Suprapubic skin (tissue), 4 donors: Measurements from ENCODE around the gene PTF1A. TPM values are rescaled to one million over a fixed set of nuclear protein-coding genes. Genes with fewer than 3 reads are reported as not detected.

Experiments
- DNase-seq, 2 donors: peaks; one replicate each; pipeline ENCODE4 v3.0.0-alpha.2; 2019; ENCODE audit warnings: low spot score in 2 of 2
- H3K27ac ChIP-seq: fragments of 200-600 bp; sonication (generic); one replicate; pipeline ENCODE4 v1.5.1; 2019
- H3K27me3 ChIP-seq: fragments of 200-600 bp; sonication (generic); one replicate; pipeline ENCODE4 v1.5.1; 2019
- H3K36me3 ChIP-seq: fragments of 200-600 bp; sonication (generic); one replicate; pipeline ENCODE4 v1.5.1; 2019
- H3K4me1 ChIP-seq: fragments of 200-600 bp; sonication (generic); one replicate; pipeline ENCODE4 v1.5.1; 2019
- H3K4me3 ChIP-seq: fragments of 200-600 bp; sonication (generic); one replicate; pipeline ENCODE4 v1.5.1; 2019; ENCODE audit warnings: mild to moderate bottlenecking
- H3K9me3 ChIP-seq: fragments of 200-600 bp; sonication (generic); one replicate; pipeline ENCODE4 v1.5.1; 2019
- CTCF ChIP-seq, 2 donors: fragments of 200-600 bp in 1 of 2; fragments of 450-650 bp in 1 of 2; sonication (generic) in 1 of 2; IDR thresholded peaks; one replicate each; pipeline ENCODE4 v1.5.1; 2016 to 2019; ENCODE audit warnings: antibody characterized with exemption in 2 of 2, mild to moderate bottlenecking in 1 of 2, moderate library complexity in 1 of 2
- EP300 ChIP-seq: sonication (generic); formaldehyde crosslinking; IDR thresholded peaks from one replicate; pipeline ENCODE4 v1.6.1; 2017; ENCODE audit warnings: antibody characterized with exemption
- POLR2A ChIP-seq, 2 donors: fragments of 450-650 bp; IDR thresholded peaks; one replicate each; pipeline ENCODE4 v1.6.1; 2017; ENCODE audit warnings: antibody characterized with exemption in 2 of 2, mild to moderate bottlenecking in 2 of 2, moderate library complexity in 2 of 2
- POLR2AphosphoS5 ChIP-seq, 3 donors: sonication (generic); formaldehyde crosslinking; IDR thresholded peaks; one replicate each; pipeline ENCODE4 v1.6.1; 2017; ENCODE audit warnings: antibody characterized with exemption in 3 of 3
- WGBS: methylation state at CpG from one replicate; pipeline ENCODE4 v1.1.5; 2018; 5-methylcytosine and 5-hydroxymethylcytosine counted together
- total RNA-seq, 4 donors: library from RNA; depleted of rRNA; stranded (reverse); fragments of >200 nt; gene quantifications; one replicate each; pipeline ENCODE4 v1.1.0, GENCODE V29; 2016

Gene PTF1A
- total RNA-seq, 4 donors from 2014 or later, result not detected

- DNase-seq, result no peak
- 4% methylated on average over 50 of the region's 82 CpGs for WGBS
- H3K9me3 ChIP-seq, result no peaks in the 10 kb centered on the region
- H3K27me3 ChIP-seq, result peaks cover 87% of the 10 kb centered on the region
- no peak overlapping the region for H3K4me3 ChIP-seq
- no peak overlapping the region for H3K27ac ChIP-seq
- TF ChIP-seq POLR2AphosphoS5 (IDR thresholded peaks at IDR 0.05) (no peak), EP300 (no peak), POLR2A (IDR thresholded peaks at IDR 0.05) (no peak), CTCF (IDR thresholded peaks at IDR 0.05) (no peak)
- peaks cover 16% of the 10 kb centered on the region for H3K4me1 ChIP-seq
- no peaks in the 10 kb centered on the region for H3K36me3 ChIP-seq
Observed at GRCh38 chr10:23173214-23174073, 18.7 kb upstream of the PTF1A start.

GRCh38 chr10:23174074-23174976 lies 17.8 kb upstream of the PTF1A start:
- no peaks in the 10 kb centered on the region for H3K36me3 ChIP-seq
- H3K4me3 ChIP-seq, result no peak overlapping the region
- no peak for DNase-seq
- peaks cover 16% of the 10 kb centered on the region for H3K4me1 ChIP-seq
- WGBS, result 8% methylated on average over 26 of the region's 88 CpGs
- H3K27me3 ChIP-seq, result peaks cover 96% of the 10 kb centered on the region
- no peaks in the 10 kb centered on the region for H3K9me3 ChIP-seq
- no peak overlapping the region for H3K27ac ChIP-seq
- TF ChIP-seq EP300, result no peak
- TF ChIP-seq POLR2A (IDR thresholded peaks at IDR 0.05), result no peak
- TF ChIP-seq POLR2AphosphoS5 (IDR thresholded peaks at IDR 0.05), result no peak
- TF ChIP-seq CTCF (IDR thresholded peaks at IDR 0.05), result no peak

GRCh38 chr10:23174977-23175512 lies 17.1 kb upstream of the PTF1A start:
- no peak overlapping the region for H3K4me3 ChIP-seq

GRCh38 chr10:23186178-23186577 lies 5.9 kb upstream of the PTF1A start:
- no peaks in the 10 kb centered on the region for H3K4me1 ChIP-seq
- WGBS, result 63% methylated on average over 7 of the region's 7 CpGs
- DNase-seq, result no peak
- no peak overlapping the region for H3K27ac ChIP-seq
- H3K4me3 ChIP-seq, result no peak overlapping the region
- no peaks in the 10 kb centered on the region for H3K9me3 ChIP-seq
- no peak for TF ChIP-seq EP300
- TF ChIP-seq CTCF (IDR thresholded peaks at IDR 0.05), result no peak
- TF ChIP-seq POLR2A (IDR thresholded peaks at IDR 0.05), result no peak
- no peak for TF ChIP-seq POLR2AphosphoS5 (IDR thresholded peaks at IDR 0.05)
- peaks cover 80% of the 10 kb centered on the region for H3K27me3 ChIP-seq
- H3K36me3 ChIP-seq, result no peaks in the 10 kb centered on the region

More at GRCh38 chr10:23174977-23175512, 17.1 kb upstream of the PTF1A start:
- Histone ChIP-seq H3K4me1 (peaks cover 16% of the 10 kb centered on the region), H3K36me3 (no peaks in the 10 kb centered on the region), H3K27ac (no peak overlapping the region), H3K27me3 (peaks cover 92% of the 10 kb centered on the region), H3K9me3 (no peaks in the 10 kb centered on the region)
- no peak for DNase-seq
- WGBS, result 65% methylated on average over 7 of the region's 14 CpGs
- no peak for TF ChIP-seq POLR2A (IDR thresholded peaks at IDR 0.05)
- TF ChIP-seq POLR2AphosphoS5 (IDR thresholded peaks at IDR 0.05), result no peak
- no peak for TF ChIP-seq EP300
- no peak for TF ChIP-seq CTCF (IDR thresholded peaks at IDR 0.05)
